ENCODE results near the gene CFAP74. TPM values are rescaled to one million over a fixed set of nuclear protein-coding genes. Genes with fewer than 3 reads are reported as not detected.
A peak's percentile ranks its signal among the peaks of the same experiment; 100 is the strongest.

Gene CFAP74
- total and polyA plus RNA-seq, 9 of the 15 experiments (the other 6 are each of a cell fraction or from before 2014, with no cell fraction given): 0.03 to 0.15 (median 0.05) TPM; not detected in 6

DNA sequence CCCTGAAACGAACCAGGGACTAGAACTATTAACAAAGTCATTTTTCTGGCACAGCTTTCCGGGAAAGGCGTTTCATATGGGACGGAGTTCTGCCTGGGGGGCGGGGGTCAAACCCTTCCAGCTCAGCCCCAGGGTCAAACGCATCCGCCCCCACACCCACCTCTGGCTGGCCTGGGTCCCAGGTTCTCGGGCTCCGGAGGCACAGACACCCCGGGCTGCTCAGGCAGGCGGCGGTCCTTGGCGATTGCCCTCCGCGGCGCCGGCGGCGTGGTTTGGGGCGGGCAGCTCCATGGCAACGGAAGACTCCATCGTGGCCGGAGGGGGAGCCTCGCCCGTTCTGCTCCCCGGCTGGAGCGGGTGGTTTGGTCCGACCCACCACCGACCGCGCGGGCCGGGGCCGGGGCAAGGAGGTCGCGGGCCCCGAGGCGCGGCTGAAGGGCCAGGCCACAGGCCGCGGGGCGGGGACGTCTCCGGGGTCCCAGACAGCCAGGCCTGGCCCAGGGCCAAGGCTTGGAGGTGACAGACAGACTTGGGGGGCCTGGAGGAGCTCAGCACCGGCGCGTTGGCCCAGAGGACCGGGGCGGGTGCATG lies at the start of gene CFAP74 (continued):
- TF ChIP-seq, protein P1, sequence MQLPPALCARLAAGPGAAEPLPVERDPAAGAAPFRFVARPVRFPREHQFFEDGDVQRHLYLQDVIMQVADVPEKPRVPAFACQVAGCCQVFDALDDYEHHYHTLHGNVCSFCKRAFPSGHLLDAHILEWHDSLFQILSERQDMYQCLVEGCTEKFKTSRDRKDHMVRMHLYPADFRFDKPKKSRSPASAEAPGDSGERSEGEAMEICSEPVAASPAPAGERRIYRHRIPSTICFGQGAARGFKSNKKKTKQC (CRISPR knock-in tag; IDR thresholded peaks at IDR 0.05): 0 out of 2 replicates have a peak, but pooled peaks have one; percentile 23
- TF ChIP-seq ZNF586 (CRISPR knock-in tag; conservative IDR thresholded peaks at IDR 0.05) (no peak), SAFB2 (IDR thresholded peaks at IDR 0.05; ENCODE audit: borderline replicate concordance, low read depth, low read length, severe bottlenecking) (no peak), POLR2AphosphoS2 (IDR thresholded peaks at IDR 0.05; ENCODE audit: low read length) (no peak), TCF7L2 (IDR thresholded peaks at IDR 0.05; ENCODE audit: low read depth, low read length) (peak; percentile 94), STAG1 (CRISPR knock-in tag; IDR thresholded peaks at IDR 0.05; ENCODE audit: borderline replicate concordance) (peak; percentile 36), STAT5B (CRISPR knock-in tag; IDR thresholded peaks at IDR 0.05) (no peak), RBM25 (IDR thresholded peaks at IDR 0.05; ENCODE audit: low read depth, low read length, severe bottlenecking) (no peak), BMI1 (IDR thresholded peaks at IDR 0.05; ENCODE audit: low read length) (peak; percentile 56; the same call in 1 of the 2 replicates), FOXK2 (conservative IDR thresholded peaks at IDR 0.05 in 1 of 2, IDR thresholded peaks at IDR 0.05 in 1 of 2; ENCODE audit: low read depth in 2 of 2) (peak in 1 of 2 experiments; percentile 96; a peak in 2 of 4 replicates), RBFOX2 (IDR thresholded peaks at IDR 0.05; ENCODE audit: low read depth, low read length) (0 out of 2 replicates have a peak, but pooled peaks have one; percentile 28), ZNF507 (tag; conservative IDR thresholded peaks at IDR 0.05) (no peak), TCFL5 (CRISPR knock-in tag; conservative IDR thresholded peaks at IDR 0.05) (no peak), CXXC5 (CRISPR knock-in tag; IDR thresholded peaks at IDR 0.05) (peak; percentile 57; the same call in 1 of the 2 replicates), CBFB (CRISPR knock-in tag; IDR thresholded peaks at IDR 0.05) (no peak), EGR1 (conservative IDR thresholded peaks at IDR 0.05) (peak; percentile 40; the same call in 1 of the 2 replicates), PCBP1 (IDR thresholded peaks at IDR 0.05; ENCODE audit: low read depth, low read length, poor library complexity, severe bottlenecking) (peak; percentile 68), ZZZ3 (IDR thresholded peaks at IDR 0.05) (no peak), SREBF1 (IDR thresholded peaks at IDR 0.05; ENCODE audit: borderline replicate concordance, low read depth, low read length) (peak; percentile 90; the same call in 1 of the 2 replicates)
